ENCODE measurements around the gene DUSP15. TPM values are rescaled to one million over a fixed set of nuclear protein-coding genes. Genes with fewer than 3 reads are reported as not detected.

The DUSP15 gene
- polyA plus RNA-seq, 3 donors, result not detected

- H3K9me3 Mint-ChIP-seq, result peaks cover 0 to 3% (median 0%) of the 10 kb centered on the region in 7 donors
- H3K4me1 Mint-ChIP-seq, result peaks cover 9% of the 10 kb centered on the region
- Histone ChIP-seq H3K4me2 (replicated peaks; ENCODE audit: extremely low read depth, low read length, poor library complexity, severe bottlenecking) (no peak overlapping the region), H3K36me3 (replicated peaks in 1 of 2; ENCODE audit: control insufficient read depth in 1 of 2, insufficient read depth in 2 of 2, low read length in 2 of 2) (no peaks in the 10 kb centered on the region), H3K4me1 (ENCODE audit: control insufficient read depth in 1 of 2, insufficient read depth in 2 of 2, low read length in 2 of 2) (peaks cover 8 to 13% of the 10 kb centered on the region in 2 donors), H2AFZ (ENCODE audit: insufficient read depth, low read depth, low read length, poor library complexity, severe bottlenecking) (no peak overlapping the region), H3K4me3 (replicated peaks in 1 of 3; ENCODE audit: low read depth in 2 of 3, low read length in 3 of 3) (no peak overlapping the region), H3K27ac (ENCODE audit: low read depth in 1 of 2, low read length in 2 of 2) (no peak overlapping the region), H3K9me3 (replicated peaks in 1 of 2; ENCODE audit: control insufficient read depth in 1 of 2, insufficient read depth in 1 of 2, low read length in 2 of 2) (no peaks in the 10 kb centered on the region), H3K9ac (ENCODE audit: insufficient read depth, low read length, poor library complexity, severe bottlenecking) (no peak overlapping the region), H3K27me3 (ENCODE audit: control insufficient read depth in 2 of 2, insufficient read depth in 2 of 2, low read length in 2 of 2) (no peaks in the 10 kb centered on the region), H4K20me1 (ENCODE audit: insufficient read depth, low read length) (no peaks in the 10 kb centered on the region), H3K79me2 (ENCODE audit: insufficient read depth, low read length) (no peaks in the 10 kb centered on the region)
- intact Hi-C loops (cut with micrococcal nuclease), result no loop called here
- no peak for DNase-seq
- TF ChIP-seq CTCF (IDR thresholded peaks at IDR 0.05), result no peak
- H3K36me3 Mint-ChIP-seq, result no peaks in the 10 kb centered on the region
- H3K4me3 Mint-ChIP-seq, result no peak overlapping the region
- peaks cover 5 to 6% (median 5%) of the 10 kb centered on the region in 3 donors for H3K27me3 Mint-ChIP-seq (ENCODE audit: low read depth in 3 of 3)
- no peak overlapping the region for H3K27ac Mint-ChIP-seq
Observed at GRCh38 chr20:31883829-31884228, 13.5 kb upstream of the DUSP15 start.

- H3K79me2 ChIP-seq (ENCODE audit: insufficient read depth, low read length), result no peaks in the 10 kb centered on the region
- H3K27me3 ChIP-seq (ENCODE audit: control insufficient read depth in 2 of 2, insufficient read depth in 2 of 2, low read length in 2 of 2), result no peaks in the 10 kb centered on the region
- H3K4me2 ChIP-seq (replicated peaks; ENCODE audit: extremely low read depth, low read length, poor library complexity, severe bottlenecking), result no peak overlapping the region
- intact Hi-C loops (cut with micrococcal nuclease), result no loop called here
- no peak for DNase-seq
- no peaks in the 10 kb centered on the region for H4K20me1 ChIP-seq (ENCODE audit: insufficient read depth, low read length)
- no peak overlapping the region for H3K4me3 ChIP-seq (replicated peaks in 1 of 3; ENCODE audit: low read depth in 2 of 3, low read length in 3 of 3)
- Mint-ChIP-seq H3K27me3 (ENCODE audit: low read depth in 3 of 3) (peaks cover 4 to 9% (median 5%) of the 10 kb centered on the region in 3 donors), H3K9me3 (peaks cover 0 to 2% (median 0%) of the 10 kb centered on the region in 7 donors), H3K4me1 (peaks cover 9% of the 10 kb centered on the region), H3K4me3 (no peak overlapping the region), H3K36me3 (no peaks in the 10 kb centered on the region), H3K27ac (no peak overlapping the region)
- no peak overlapping the region for H2AFZ ChIP-seq (ENCODE audit: insufficient read depth, low read depth, low read length, poor library complexity, severe bottlenecking)
- H3K4me1 ChIP-seq (ENCODE audit: control insufficient read depth in 1 of 2, insufficient read depth in 2 of 2, low read length in 2 of 2), result peaks cover 8 to 14% of the 10 kb centered on the region in 2 donors
- H3K9me3 ChIP-seq (replicated peaks in 1 of 2; ENCODE audit: control insufficient read depth in 1 of 2, insufficient read depth in 1 of 2, low read length in 2 of 2), result no peaks in the 10 kb centered on the region
- H3K36me3 ChIP-seq (replicated peaks in 1 of 2; ENCODE audit: control insufficient read depth in 1 of 2, insufficient read depth in 2 of 2, low read length in 2 of 2), result no peaks in the 10 kb centered on the region
- WGBS (ENCODE audit: insufficient coverage), result 67% methylated on average over 5 of the region's 5 CpGs
- TF ChIP-seq CTCF (IDR thresholded peaks at IDR 0.05), result no peak
- no peak overlapping the region for H3K9ac ChIP-seq (ENCODE audit: insufficient read depth, low read length, poor library complexity, severe bottlenecking)
- no peak overlapping the region for H3K27ac ChIP-seq (ENCODE audit: low read depth in 1 of 2, low read length in 2 of 2)
Observed at GRCh38 chr20:31881945-31882344, 11.6 kb upstream of the DUSP15 start.

Measured in CD14-positive monocyte (primary cell).